ENCODE results near the gene CEP135.

Gene CEP135

DNA sequence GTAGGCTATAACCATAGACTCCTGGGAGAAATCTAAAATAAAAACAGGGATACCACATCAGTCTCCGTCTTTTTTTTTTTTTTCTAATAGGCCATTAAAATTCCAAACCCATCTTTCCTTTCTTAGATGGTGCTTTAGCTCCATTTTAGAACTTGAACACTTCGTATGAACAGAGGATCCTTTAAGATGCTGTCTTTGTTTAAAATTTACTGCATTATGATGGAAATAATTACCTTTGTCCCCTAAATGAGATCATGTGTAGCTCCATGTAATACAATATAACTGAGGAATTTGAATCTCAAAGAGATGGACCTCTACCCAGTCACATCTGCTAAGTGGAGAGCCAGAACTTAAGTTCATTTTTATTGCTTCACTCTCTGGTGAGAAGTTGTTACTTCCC lies 47.9 kb downstream of the CEP135 start:
- H3K4me3 ChIP-seq (ENCODE audit: low read length) = no peak overlapping the region
- no peaks in the 10 kb centered on the region for H3K27me3 ChIP-seq (ENCODE audit: insufficient read depth, low read length)
- H3K9me3 ChIP-seq (ENCODE audit: low read length) = peaks cover 9% of the 10 kb centered on the region
- no peaks in the 10 kb centered on the region for H3K4me1 ChIP-seq (ENCODE audit: insufficient read depth, low read length)
- H3K36me3 ChIP-seq (ENCODE audit: insufficient read depth, low read length) = peaks cover 69% of the 10 kb centered on the region
- H2AFZ ChIP-seq (ENCODE audit: low read depth, low read length) = no peak overlapping the region

DNA sequence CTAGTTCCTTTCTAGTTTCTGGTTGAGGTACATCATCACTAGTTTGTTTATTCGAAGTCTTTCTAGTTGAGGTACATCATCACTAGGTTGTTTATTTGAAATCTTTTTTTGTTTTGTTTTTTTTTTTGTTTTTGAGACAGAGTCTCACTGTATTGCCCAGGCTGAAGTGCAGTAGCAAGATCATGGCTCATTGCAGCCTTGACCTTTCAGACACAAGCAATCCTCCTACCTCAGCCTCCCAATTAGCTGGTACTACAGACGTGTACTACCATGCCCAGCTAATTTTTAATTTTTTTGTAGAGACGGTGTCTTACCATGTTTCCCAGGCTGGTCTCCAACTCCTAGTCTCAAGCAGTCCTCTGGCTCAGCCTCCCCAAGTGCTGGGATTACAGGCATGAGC lies 54.9 kb downstream of the CEP135 start:
- Histone ChIP-seq H2AFZ (ENCODE audit: low read depth, low read length) (no peak overlapping the region), H3K36me3 (ENCODE audit: insufficient read depth, low read length) (peaks cover 60% of the 10 kb centered on the region), H3K4me3 (ENCODE audit: low read length) (no peak overlapping the region), H3K4me1 (ENCODE audit: insufficient read depth, low read length) (no peaks in the 10 kb centered on the region), H3K9me3 (ENCODE audit: low read length) (peaks cover 11% of the 10 kb centered on the region), H3K27me3 (ENCODE audit: insufficient read depth, low read length) (no peaks in the 10 kb centered on the region)

DNA sequence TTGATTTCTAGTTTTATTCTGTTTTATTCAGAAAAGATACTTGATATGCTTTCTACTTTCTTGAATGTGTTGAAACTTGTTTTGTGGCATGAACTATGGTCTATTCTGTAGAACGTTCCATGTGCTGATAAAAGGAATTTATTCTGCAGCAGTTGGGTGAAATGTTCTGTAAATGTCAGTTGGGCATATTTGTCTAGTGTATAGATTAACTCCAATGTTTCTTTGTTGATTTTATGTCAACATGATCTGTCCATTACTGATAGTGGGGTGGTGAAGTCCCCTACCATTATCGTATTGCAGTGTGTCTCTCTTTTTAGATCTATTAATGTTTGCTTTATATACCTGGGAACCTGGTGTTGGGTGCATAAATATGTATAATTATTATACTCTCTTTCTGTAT lies 55.5 kb downstream of the CEP135 start:
- H3K9me3 ChIP-seq (ENCODE audit: low read length) = peaks cover 13% of the 10 kb centered on the region
- H3K36me3 ChIP-seq (ENCODE audit: insufficient read depth, low read length) = peaks cover 62% of the 10 kb centered on the region
- H2AFZ ChIP-seq (ENCODE audit: low read depth, low read length) = no peak overlapping the region
- no peaks in the 10 kb centered on the region for H3K4me1 ChIP-seq (ENCODE audit: insufficient read depth, low read length)
- H3K27me3 ChIP-seq (ENCODE audit: insufficient read depth, low read length) = no peaks in the 10 kb centered on the region
- no peak overlapping the region for H3K4me3 ChIP-seq (ENCODE audit: low read length)

DNA sequence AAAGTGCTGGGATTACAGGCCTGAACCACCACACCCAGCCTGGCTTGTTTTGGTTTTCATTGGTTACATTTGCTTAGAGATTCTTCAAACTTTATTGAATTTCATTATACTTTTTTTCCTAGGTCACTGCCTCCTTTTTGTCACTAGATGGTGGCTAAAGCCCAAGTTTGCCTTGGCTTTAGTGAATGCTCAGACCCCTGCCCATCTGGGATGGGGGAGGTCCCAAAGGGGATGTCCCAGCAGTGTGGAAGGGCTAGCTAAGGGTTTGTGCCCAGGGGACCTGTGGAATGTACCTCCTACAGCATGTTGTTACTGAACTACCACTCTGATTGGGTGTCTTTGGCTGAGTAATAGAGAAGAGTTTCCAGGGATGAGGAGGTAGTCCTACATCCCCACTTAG lies 58.4 kb downstream of the CEP135 start:
- Histone ChIP-seq H3K9me3 (ENCODE audit: low read length) (peaks cover 4% of the 10 kb centered on the region), H3K36me3 (ENCODE audit: insufficient read depth, low read length) (peaks cover 64% of the 10 kb centered on the region), H2AFZ (ENCODE audit: low read depth, low read length) (no peak overlapping the region), H3K4me1 (ENCODE audit: insufficient read depth, low read length) (no peaks in the 10 kb centered on the region), H3K27me3 (ENCODE audit: insufficient read depth, low read length) (no peaks in the 10 kb centered on the region), H3K4me3 (ENCODE audit: low read length) (no peak overlapping the region)

DNA sequence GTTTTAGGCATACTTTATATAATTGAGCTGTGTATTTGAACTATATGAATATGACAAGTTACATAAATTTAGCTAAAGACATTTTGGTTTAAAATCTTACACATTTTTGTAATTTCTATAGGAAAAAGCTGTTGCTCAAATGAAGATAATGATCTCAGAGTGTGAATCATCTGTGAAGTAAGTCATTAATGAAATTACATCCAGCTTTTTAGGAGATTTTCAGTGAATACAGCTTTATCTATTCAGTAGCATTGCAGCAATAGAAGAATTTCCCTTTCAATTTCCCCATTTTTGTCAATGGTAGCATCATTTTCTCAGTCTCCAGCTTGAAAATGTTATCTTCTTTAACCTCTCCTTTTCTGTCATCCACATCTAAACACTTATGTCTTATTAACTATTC lies 59.5 kb downstream of the CEP135 start:
- no peaks in the 10 kb centered on the region for H3K27me3 ChIP-seq (ENCODE audit: insufficient read depth, low read length)

DNA sequence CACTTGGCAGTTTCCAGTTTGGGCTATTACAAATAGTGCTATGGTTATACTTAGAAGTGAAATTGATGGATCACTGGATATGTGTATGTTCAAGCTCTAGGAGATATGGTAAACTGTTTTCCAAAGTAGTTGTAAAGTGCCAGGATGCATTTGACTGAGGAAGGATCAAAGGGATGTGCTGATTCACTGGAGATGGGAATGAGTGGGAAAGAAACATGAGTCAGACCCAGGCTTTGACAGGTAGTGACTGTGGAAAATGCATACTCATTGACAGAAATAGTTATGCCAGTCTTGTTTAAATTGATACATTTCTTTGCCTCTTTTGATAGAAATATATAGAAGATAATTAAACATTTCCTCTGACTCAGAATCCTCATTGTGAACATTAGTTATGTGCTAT lies 77.9 kb downstream of the CEP135 start:
- peaks cover 3% of the 10 kb centered on the region for H3K9me3 ChIP-seq (ENCODE audit: low read length)

More for the DNA sequence above, 59.5 kb downstream of the CEP135 start:
- Histone ChIP-seq H3K9me3 (ENCODE audit: low read length) (peaks cover 4% of the 10 kb centered on the region), H3K4me1 (ENCODE audit: insufficient read depth, low read length) (no peaks in the 10 kb centered on the region), H2AFZ (ENCODE audit: low read depth, low read length) (no peak overlapping the region), H3K36me3 (ENCODE audit: insufficient read depth, low read length) (peaks cover 74% of the 10 kb centered on the region), H3K4me3 (ENCODE audit: low read length) (no peak overlapping the region)

DNA sequence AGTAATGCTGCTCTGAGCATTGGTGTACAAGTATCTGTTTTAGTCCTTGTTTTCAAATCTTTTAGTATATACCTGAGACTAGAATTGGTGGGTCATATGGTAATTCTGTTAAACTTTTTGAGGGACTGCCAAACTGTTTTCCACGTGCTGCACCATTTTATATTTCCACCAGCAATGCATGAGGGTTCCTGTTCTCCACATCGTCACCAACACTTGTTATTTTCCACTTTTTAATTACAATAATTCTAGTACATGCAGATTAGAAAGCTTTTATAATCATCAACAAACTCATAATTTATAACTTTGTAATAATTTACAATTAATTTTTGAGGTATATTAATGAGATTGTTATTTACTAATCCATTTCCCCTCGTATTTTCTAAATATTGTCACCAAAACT lies 79.4 kb downstream of the CEP135 start:
- Histone ChIP-seq H3K36me3 (ENCODE audit: insufficient read depth, low read length) (peaks cover 54% of the 10 kb centered on the region), H2AFZ (ENCODE audit: low read depth, low read length) (no peak overlapping the region), H3K4me3 (ENCODE audit: low read length) (no peak overlapping the region), H3K27me3 (ENCODE audit: insufficient read depth, low read length) (no peaks in the 10 kb centered on the region), H3K4me1 (ENCODE audit: insufficient read depth, low read length) (no peaks in the 10 kb centered on the region), H3K9me3 (ENCODE audit: low read length) (peaks cover 2% of the 10 kb centered on the region)

More for the DNA sequence above, 77.9 kb downstream of the CEP135 start:
- H3K4me3 ChIP-seq (ENCODE audit: low read length) = no peak overlapping the region
- no peaks in the 10 kb centered on the region for H3K4me1 ChIP-seq (ENCODE audit: insufficient read depth, low read length)
- no peak overlapping the region for H2AFZ ChIP-seq (ENCODE audit: low read depth, low read length)
- no peaks in the 10 kb centered on the region for H3K27me3 ChIP-seq (ENCODE audit: insufficient read depth, low read length)
- H3K36me3 ChIP-seq (ENCODE audit: insufficient read depth, low read length) = peaks cover 64% of the 10 kb centered on the region

DNA sequence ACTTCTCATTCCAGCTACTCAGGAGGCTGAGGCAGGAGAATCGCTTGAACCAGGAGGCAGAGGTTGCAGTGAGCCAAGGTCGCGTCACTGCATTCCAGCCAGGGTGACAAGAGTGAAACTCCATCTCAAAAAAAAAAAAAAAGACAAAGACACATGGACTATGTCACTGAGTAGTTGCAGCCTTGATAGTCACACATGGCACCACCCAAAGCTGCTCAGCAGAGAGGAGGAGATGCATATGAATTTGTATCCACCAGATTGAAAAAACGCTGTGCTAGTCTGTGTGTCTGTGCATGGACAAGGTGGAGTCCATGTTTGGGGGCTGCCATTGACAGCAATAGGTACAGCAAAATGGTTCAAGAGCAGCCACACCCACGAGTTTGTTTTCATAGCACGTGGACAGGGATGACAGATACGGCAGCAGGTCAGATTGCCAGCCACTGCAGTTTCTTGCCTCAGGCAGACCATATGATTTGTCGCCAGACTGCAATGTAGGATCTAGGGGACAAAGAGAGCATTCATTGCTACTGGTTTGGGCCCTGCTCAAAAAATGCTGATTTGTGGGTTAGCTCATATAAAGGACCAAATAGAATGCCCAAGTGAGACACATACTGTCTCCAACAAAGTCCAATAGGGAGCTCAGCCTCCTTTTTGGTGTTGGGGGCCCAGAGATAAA lies 89.9 kb downstream of the CEP135 start:
- Histone ChIP-seq H3K4me3 (ENCODE audit: low read length) (no peak overlapping the region), H3K9me3 (ENCODE audit: low read length) (no peaks in the 10 kb centered on the region), H3K27me3 (ENCODE audit: insufficient read depth, low read length) (no peaks in the 10 kb centered on the region), H2AFZ (ENCODE audit: low read depth, low read length) (no peak overlapping the region), H3K36me3 (ENCODE audit: insufficient read depth, low read length) (no peaks in the 10 kb centered on the region), H3K4me1 (ENCODE audit: insufficient read depth, low read length) (no peaks in the 10 kb centered on the region)

DNA sequence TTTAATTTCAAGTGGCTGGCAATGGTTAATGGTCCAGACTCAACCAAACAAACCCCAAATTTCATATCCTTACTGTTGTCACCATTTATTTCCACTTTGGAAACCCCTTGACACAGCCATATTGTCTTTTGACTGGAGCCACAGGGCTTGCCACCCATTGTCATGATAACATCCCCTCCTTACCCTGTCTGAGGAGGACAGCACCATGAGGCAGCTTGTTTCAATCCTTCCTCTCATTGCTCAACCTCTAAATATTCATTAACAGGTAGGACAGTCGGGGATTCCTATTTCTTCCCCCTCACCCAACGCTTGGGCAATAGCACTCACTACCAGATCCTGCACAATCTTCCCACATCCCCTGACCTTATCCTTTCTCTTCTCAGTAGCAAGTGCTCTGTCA lies 92.1 kb downstream of the CEP135 start:
- no peaks in the 10 kb centered on the region for H3K36me3 ChIP-seq (ENCODE audit: insufficient read depth, low read length)
- H3K27me3 ChIP-seq (ENCODE audit: insufficient read depth, low read length) = no peaks in the 10 kb centered on the region
- no peak overlapping the region for H2AFZ ChIP-seq (ENCODE audit: low read depth, low read length)
- no peak overlapping the region for H3K4me3 ChIP-seq (ENCODE audit: low read length)
- no peaks in the 10 kb centered on the region for H3K4me1 ChIP-seq (ENCODE audit: insufficient read depth, low read length)
- no peaks in the 10 kb centered on the region for H3K9me3 ChIP-seq (ENCODE audit: low read length)

DNA sequence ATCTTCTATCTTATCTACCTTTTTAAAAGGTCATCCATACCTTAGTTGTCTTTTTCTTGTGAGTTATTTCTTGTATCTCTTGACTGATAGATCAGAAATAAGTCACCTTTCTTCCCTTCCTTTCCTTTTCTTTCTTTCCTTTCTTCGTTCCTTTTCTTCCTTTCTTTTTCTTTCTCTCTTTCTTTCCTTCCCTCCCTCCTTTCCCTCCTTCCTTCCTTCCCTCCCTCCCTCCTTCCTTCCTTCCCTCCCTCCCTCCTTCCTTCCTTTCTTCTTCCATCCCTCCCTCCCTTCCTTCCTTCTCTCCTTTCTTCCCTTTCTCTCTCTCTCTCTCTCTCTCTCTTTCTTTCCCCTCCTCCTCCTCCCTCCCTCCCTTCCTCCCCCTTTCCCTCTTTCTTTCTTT lies 93.5 kb downstream of the CEP135 start:
- no peak overlapping the region for H2AFZ ChIP-seq (ENCODE audit: low read depth, low read length)
- H3K4me1 ChIP-seq (ENCODE audit: insufficient read depth, low read length) = no peaks in the 10 kb centered on the region
- H3K4me3 ChIP-seq (ENCODE audit: low read length) = no peak overlapping the region
- H3K9me3 ChIP-seq (ENCODE audit: low read length) = no peaks in the 10 kb centered on the region
- H3K36me3 ChIP-seq (ENCODE audit: insufficient read depth, low read length) = no peaks in the 10 kb centered on the region
- no peaks in the 10 kb centered on the region for H3K27me3 ChIP-seq (ENCODE audit: insufficient read depth, low read length)

DNA sequence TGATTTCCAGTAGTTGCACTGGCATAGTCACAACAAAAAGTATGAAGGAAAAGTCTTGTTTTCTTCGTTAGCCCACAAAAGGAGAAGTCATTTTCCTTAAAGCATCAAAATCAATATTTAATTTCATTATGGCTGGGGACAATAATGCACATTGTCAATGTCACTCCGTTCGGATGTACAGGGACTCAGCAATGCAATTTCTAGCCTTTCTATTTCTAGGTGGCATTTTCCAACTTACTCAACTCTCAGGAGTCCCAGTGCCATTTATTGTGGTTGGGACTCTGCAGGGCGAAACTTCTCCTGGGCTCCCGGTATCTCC lies 99.6 kb downstream of the CEP135 start:
- peak overlapping the region; percentile 89 for H2AFZ ChIP-seq (ENCODE audit: low read depth, low read length)

DNA sequence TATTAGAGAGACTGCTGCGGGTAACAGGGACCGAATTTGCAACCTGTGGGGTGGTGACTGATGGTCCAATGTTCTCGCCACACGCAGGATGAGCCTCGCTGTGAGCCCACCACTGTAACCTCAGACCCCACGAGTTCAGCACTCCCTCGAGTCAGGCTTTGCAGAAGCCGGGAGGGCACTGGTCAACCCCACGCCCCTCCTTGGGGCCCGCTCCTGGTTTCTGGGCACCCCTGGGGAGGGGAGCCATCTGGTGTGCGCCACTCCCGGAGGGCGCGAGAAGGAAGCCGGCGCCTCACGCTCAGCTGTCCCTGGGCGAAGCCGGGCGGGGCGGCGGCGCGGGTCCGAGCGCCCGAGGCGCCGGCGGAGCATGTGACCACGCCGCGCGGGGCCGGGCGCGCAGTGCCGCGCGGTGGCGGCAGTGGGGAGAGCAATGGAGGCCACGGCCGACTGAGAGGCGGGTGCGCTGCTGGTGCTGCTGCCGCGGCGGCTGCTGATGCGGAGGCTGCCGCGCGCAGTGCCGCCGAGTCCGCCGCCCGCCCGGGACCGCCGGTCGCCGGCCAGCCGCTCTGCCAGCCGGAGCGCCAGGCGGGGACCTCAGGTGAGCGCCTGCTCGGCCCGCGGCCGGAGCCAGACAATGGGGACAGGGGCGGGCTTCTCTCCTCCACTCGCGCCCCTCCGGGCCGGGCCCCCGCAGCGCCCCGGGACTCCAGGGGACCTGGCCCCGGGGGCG lies 100.1 kb downstream of the CEP135 start:
- Histone ChIP-seq H3K36me3 (ENCODE audit: insufficient read depth, low read length) (peaks cover 3% of the 10 kb centered on the region), H3K4me1 (ENCODE audit: insufficient read depth, low read length) (peaks cover 10% of the 10 kb centered on the region), H3K9me3 (ENCODE audit: low read length) (no peaks in the 10 kb centered on the region), H2AFZ (ENCODE audit: low read depth, low read length) (peak overlapping the region; percentile 89), H3K27me3 (ENCODE audit: insufficient read depth, low read length) (no peaks in the 10 kb centered on the region), H3K4me3 (ENCODE audit: low read length) (peak overlapping the region; percentile 100)

More for the DNA sequence above, 99.6 kb downstream of the CEP135 start:
- peak overlapping the region; percentile 100 for H3K4me3 ChIP-seq (ENCODE audit: low read length)
- H3K9me3 ChIP-seq (ENCODE audit: low read length) = no peaks in the 10 kb centered on the region
- H3K27me3 ChIP-seq (ENCODE audit: insufficient read depth, low read length) = no peaks in the 10 kb centered on the region
- H3K4me1 ChIP-seq (ENCODE audit: insufficient read depth, low read length) = peaks cover 10% of the 10 kb centered on the region
- H3K36me3 ChIP-seq (ENCODE audit: insufficient read depth, low read length) = peaks cover 3% of the 10 kb centered on the region

DNA sequence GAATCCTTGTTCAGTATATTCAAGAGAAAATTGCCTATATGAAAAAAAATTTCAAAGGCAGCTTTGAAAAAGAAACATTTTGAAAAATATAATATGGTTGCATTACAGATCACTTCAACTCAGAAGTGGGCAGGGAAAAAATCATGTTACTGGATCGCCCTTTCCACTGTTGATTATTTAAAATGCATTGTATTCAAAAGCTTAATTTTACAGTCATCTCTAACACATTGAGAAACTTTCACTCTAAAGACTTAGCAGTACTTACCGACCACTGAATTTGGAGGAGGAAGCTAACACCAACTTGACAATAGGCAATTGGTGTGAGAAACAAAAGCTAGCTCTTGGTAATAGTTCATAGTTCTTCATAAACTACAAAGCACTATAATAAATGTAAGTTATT lies 101.9 kb downstream of the CEP135 start:
- H3K4me3 ChIP-seq (ENCODE audit: low read length) = peak overlapping the region; percentile 100
- peak overlapping the region; percentile 89 for H2AFZ ChIP-seq (ENCODE audit: low read depth, low read length)
- H3K4me1 ChIP-seq (ENCODE audit: insufficient read depth, low read length) = peaks cover 21% of the 10 kb centered on the region
- H3K36me3 ChIP-seq (ENCODE audit: insufficient read depth, low read length) = peaks cover 3% of the 10 kb centered on the region
- H3K27me3 ChIP-seq (ENCODE audit: insufficient read depth, low read length) = no peaks in the 10 kb centered on the region
- no peaks in the 10 kb centered on the region for H3K9me3 ChIP-seq (ENCODE audit: low read length)
